ENCODE measurements around the gene BOD1L2.

The BOD1L2 gene

GRCh38 chr18:57146956-57147636 lies at the start of gene BOD1L2:
Gene BOD1L2, plus strand, starts transcription at chr18:57147087. Its CDS starts 226 bp downstream, at chr18:57147313.
- no peak for DNase-seq

- DNase-seq = no peak
Observed at GRCh38 chr18:57107140-57107832, 39.6 kb upstream of the BOD1L2 start.

DNA sequence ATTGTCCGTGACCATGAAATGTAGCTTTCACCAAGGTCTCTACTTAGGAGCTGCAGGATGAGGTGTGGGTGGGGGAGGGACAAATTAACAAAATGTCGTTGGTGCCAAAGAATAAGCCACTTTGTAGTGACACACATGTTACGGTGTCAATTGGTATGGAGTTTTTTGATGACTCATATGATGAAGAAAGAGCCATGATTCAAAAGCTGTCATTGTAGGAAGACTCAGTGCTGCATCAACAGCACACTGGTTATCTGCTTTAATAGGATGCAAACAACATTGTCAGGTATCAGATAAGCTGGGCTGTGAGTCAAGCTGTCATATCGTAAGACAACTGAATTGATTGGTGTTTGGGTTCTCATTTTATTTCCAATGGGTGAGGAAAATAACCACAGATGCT lies 36.6 kb upstream of the BOD1L2 start:
- no peak for DNase-seq

DNA sequence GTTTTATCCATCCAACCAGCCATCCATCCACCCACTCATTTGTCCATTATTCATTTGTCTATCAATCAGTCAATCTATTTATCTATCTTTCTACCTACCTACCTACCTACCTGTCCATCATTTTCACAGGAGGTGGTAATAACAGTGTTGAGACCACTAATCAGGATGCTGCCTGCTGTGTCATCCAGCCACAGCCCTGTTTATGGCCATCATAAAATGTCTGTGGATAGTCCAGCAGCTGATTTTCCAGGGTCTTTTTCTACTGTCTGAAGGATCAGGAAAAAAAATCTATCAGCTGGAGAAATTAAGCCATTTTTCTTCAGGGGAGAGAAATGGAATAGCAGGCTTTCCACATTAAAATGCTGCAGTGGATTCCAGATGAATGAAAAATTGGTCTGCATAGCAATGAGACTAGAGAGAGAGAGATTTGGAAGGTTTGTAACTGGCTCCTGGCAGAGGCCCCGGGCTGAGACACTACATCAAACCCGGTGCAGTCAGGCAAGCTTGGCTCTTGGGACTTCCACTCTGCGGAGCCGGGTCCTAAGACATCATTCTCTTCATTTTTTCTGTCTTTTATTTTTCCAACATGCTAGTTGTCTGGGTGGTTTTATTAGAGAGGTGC lies 33.0 kb upstream of the BOD1L2 start:
- DNase-seq = no peak

DNA sequence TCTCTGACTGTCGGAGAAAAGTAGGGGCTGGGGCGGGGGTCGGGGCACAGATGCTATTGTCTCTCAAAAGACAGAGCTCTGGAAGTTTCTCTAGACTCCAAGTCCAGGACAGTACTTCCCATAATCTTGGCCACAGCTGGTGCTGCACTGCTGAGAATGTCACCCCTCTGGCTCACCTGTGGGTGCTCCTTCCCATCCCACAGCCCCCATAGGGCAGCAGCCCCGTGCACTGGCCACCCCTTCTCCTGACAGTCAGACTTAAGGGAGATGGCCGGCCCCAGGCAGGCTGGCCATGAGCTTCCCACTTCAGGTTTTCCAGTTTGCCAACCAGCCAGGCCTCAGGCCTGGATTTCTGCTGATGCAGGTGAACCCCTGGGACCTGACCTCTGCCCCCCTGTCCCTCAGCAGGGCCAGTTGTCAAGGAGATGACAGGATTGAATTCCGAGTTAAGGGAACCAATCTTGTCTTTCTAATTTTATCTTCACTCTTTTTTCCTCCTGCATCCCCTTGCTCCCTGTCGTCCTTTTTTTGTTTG lies 30.2 kb upstream of the BOD1L2 start:
- DNase-seq = no peak

DNA sequence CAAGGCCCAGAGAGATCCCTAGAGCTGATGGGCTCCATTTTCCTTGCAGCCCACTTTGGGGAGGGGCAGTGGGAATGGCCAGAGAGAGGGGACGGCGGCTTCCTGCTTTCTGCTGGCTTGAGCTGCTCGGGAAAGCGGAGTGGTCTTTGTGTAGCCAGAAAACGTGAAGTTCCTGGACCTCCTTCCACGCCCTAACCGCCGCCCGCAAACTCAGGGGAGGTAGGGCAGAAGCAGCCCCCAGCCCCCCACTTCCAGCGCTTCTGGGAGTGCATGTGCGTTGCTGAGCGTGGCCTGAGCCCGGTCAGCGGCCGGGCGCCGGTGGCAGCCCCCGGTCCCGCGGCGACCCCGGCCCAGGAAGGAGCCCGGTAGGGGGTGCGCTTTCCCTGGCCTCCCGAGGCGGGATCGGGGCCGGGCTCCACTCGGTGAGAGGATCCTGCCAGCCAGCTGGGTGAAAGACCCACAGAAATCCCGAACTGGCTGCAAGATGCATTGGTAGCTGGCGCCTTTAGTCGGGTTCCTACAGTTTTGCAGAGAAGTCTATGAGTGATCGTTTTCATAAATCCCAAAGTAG lies 25.3 kb upstream of the BOD1L2 start:
- no peak for DNase-seq

DNA sequence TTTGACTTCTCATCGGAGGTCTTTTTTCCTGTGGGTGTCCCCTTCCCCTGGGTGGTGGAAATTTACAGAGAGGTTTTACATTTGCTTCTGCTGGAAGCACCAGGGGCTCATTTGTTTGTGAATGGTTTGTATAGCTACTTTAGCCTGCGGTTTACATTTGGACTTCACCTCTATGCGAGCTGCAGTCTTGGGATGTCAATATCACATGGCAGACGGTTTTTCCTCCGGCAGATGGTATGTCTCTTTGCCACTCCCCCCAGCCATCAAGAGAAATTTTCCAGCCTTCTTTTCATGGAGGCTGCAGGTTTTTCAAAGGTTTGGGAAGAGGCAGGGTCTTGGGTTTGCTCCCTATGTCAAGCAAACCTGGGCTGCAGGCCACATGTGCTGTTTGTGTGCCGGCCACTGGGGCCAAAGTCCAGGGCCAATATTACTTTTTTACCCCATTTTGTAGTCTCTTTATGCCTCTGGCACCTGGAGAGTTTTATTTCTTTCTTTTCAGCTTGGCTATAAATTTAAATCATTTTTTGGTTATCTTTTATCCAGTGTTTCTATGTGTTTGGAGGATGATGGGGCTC lies 23.9 kb upstream of the BOD1L2 start:
- DNase-seq = no peak

DNA sequence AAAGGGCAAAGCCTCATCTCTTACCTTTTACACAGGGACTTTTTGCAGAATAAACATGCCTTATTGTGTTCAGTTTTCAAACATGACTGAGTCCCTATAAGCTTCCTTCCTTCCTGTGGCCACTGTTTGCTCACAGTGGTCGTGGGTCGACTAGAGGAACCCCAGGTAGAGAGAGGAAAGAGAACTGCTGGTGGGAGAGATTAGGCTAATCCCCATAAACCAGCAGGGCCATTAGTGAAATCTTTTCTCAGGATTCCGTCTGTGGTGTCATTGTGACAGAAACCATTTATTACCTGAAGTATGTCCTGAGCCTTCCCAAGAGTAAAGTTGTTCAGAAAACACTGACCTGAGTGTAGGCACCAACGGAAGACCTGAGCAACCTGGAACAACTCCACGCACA lies 21.3 kb upstream of the BOD1L2 start:
- no peak for DNase-seq

DNA sequence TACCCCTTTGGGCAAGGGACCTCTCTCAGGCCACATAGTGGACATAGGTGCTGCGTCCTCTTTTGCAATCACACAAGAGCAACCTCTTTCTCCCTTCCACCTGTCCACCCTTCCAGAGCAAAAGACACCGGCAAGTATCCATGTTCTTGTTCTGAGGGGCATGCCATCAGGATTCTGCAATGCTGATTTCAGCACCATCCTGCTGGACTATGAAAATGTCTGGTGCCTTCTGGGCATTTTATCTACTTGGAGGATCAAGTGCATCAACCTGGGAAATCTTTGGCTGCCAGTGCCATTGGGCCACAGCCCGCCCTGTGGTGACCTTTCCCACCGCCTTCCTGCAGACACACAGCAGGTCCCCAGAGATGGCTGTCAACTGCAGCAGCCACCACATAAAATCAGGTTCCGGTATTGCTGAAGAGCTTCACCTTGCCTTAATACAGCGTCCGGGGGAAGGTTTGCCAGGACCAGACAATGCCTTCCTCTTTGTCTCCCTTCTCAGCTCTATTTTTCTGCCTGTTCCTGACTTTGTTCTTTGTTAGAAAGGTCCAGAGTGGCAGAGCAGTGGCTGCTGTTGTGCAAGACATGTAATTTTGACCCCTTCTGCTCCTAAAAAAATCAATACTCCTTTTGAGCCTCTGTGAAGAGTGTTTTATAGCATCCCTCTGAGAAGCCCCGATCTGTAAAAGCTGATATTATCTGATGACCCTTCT lies 18.5 kb upstream of the BOD1L2 start:
- DNase-seq = no peak

DNA sequence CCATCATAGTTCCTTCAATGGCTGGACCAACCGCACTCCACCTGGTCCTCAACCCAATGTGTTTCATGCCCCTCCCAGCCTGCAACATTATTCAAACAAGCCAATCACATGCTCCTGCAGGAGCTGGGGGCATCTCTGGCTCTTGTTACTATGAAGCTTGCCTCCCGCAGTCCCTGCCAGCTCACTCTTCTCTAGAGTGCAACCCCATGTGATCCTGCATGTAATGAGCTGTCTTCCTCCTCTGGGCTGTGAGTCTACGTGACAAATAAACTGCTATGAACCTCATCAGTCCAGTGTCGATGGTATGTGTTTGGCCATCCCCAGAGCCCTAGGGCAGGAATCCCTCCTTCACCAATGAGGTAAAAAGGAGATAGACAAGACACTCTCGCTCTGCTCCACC lies 15.8 kb upstream of the BOD1L2 start:
- DNase-seq = no peak

DNA sequence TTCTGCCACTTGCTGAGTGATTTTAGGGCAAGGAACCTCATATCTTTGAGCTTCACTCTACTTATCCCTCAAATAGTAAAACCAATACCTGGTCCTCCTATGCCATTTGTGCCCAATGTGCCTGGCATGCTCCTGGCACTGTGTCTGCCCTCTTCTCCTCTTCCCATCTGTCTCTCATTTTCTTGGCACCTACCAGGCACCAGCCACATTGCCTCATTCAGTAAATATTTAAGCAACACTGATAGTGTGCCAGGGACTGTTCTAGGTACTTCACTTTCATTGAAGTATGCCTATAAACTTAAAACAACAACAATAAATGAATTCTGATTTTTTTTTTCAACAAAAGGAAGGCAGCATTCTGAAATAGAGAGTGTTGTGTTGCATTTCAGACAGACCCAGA lies 15.1 kb upstream of the BOD1L2 start:
- DNase-seq = no peak

GRCh38 chr18:57134618-57135135 lies 12.2 kb upstream of the BOD1L2 start:
- no peak for DNase-seq

DNA sequence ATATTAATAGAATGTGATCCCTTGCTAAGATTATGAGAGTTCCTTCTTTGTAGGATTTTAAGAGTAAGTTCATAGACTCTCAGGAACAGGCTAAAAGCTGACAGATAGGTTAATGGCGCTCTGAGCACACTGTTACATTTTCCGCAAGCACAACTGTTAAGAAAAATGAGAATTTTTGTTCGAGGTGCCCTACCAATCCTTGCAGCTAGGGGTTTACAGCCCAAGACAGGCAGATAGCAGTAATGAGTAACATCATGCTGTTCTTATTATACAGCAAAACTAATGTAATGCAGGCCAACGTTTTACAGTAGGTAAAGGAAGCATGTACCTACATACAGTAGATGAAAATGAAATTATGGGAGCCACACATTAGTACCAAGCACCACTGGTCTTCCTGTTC lies 11.2 kb upstream of the BOD1L2 start:
- no peak for DNase-seq

- no peak for DNase-seq
Observed at GRCh38 chr18:57137847-57138246, 9.0 kb upstream of the BOD1L2 start.

DNA sequence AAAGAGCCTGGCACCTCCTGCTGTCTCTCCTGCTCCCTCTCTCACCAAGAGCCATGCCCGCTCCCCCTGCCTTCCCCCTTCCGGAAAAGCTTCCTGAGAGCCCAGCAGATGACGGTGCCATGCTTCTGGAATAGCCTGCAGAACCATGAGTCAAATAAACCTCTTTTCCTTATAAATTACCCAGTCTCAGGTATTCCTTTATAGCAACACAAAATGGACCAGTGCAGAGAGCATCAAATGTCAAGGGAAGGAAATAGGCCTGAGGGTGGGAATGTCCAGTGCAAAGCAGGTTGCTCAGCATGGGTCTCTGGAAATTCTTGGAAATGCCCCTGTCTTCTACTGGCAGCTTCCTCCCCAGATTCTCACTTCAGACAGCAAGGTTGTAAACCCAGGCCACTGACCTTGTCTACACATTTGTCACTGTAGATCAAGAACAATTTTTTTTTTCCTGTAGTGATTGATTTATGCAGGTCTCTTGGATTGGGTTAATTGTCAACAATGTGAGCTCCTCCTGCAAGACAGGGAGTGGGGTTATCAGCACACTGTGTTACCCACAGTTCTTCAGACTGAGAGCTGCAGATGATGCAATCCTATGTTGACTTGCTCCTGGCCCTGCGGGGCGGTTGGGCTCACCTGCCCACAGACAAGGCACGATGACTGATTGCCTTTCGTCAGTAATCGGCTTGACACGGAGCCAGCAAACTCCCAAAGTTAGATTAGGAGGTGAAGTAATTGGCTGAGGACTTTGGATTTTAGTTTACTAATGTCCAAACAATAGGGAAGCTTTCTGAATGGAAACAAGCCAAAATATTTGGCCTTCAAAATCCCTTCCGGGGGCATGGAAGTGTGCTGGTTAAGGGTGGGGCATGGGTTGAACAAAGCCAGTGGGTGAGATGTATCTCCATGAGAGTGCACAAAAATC lies 5.4 kb upstream of the BOD1L2 start:
- DNase-seq = no peak

GRCh38 chr18:57142324-57142723 lies 4.6 kb upstream of the BOD1L2 start:
- DNase-seq = no peak

GRCh38 chr18:57143265-57143664 lies 3.6 kb upstream of the BOD1L2 start:
- no peak for DNase-seq

DNA sequence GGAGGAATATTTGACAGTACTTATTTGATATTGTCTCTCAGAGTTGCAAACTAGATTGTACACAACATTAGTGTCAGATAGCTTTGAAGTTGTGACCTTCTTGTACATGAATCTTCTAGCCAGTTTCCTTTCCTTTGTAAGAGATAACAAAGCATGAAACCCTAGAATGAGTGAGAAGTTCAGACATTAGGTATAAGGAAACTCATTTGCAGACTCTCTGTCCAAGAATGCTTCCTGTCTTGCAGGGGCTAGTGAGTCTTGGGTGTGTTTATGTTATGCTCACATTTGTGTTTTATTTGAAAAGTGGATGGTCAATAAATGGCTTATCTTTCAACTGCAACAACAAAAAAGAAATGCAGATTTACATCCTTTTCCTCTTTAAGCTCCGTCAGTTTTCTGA lies 1.4 kb downstream of the BOD1L2 start:
- DNase-seq = no peak

- no peak for DNase-seq
Observed at GRCh38 chr18:57149051-57149450, 2.2 kb downstream of the BOD1L2 start.

GRCh38 chr18:57149531-57149930 lies 2.6 kb downstream of the BOD1L2 start:
- no peak for DNase-seq

DNA sequence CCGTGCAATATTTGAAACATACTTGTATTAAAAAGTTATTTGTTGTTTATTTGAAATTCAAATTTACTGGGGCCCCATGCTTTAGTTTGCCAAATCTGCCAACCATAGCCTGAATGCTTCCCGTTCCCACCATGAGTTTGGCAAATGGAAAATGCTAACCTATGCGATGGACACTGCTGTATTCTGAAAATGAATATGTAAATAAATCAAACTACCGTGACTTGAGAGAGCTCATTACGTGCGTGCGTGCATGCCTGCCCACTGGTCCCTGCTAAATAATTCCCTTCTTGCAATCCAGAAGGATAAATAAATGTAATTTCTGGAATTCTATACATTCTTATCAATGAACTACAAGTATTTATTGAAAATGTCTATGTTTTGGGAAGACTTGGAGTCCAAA lies 3.2 kb downstream of the BOD1L2 start:
- no peak for DNase-seq
